Muscle layer of colon (tissue), 2 donors: ENCODE data around the gene DIPK2B.

Experiments
- H3K27ac ChIP-seq: one replicate; pipeline ENCODE4 v1.7.0; 2013; ENCODE audit warnings: low read depth, mild to moderate bottlenecking, low read length, moderate library complexity
- H3K27me3 ChIP-seq, 2 donors: one replicate each; pipeline ENCODE4 v1.7.0; 2013; ENCODE audit warnings: low read length in 2 of 2, mild to moderate bottlenecking in 2 of 2; ENCODE audit not compliant: insufficient read depth in 2 of 2, control insufficient read depth in 1 of 2
- H3K36me3 ChIP-seq: one replicate; pipeline ENCODE4 v1.7.0; 2013; ENCODE audit warnings: mild to moderate bottlenecking, low read length; ENCODE audit not compliant: insufficient read depth
- H3K4me1 ChIP-seq: one replicate; pipeline ENCODE4 v1.7.0; 2013; ENCODE audit warnings: mild to moderate bottlenecking, low read length; ENCODE audit not compliant: insufficient read depth
- H3K4me3 ChIP-seq, 2 donors: one replicate each; pipeline ENCODE4 v1.7.0; 2013; ENCODE audit warnings: low read length in 2 of 2, low read depth in 1 of 2, mild to moderate bottlenecking in 1 of 2, moderate library complexity in 1 of 2
- H3K9ac ChIP-seq: one replicate; pipeline ENCODE4 v1.7.0; 2013; ENCODE audit warnings: low read length
- H3K9me3 ChIP-seq: one replicate; pipeline ENCODE4 v1.7.0; 2013; ENCODE audit warnings: mild to moderate bottlenecking, low read length
- donor health status: abdominal sarcoma.
- donor health status: Adenocarcinoma of cecum.

DIPK2B gene, protein sequence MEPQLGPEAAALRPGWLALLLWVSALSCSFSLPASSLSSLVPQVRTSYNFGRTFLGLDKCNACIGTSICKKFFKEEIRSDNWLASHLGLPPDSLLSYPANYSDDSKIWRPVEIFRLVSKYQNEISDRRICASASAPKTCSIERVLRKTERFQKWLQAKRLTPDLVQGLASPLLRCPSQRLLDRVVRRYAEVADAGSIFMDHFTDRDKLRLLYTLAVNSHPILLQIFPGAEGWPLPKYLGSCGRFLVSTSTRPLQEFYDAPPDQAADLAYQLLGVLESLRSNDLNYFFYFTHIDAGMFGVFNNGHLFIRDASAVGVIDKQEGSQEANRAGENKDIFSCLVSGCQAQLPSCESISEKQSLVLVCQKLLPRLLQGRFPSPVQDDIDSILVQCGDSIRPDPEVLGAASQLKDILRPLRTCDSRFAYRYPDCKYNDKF

GRCh38 chrX:45200741-45201234 lies at the start of gene DIPK2B:
TSS of gene DIPK2B (minus strand) at chrX:45200876. CDS start at chrX:45200826, 50 bp downstream.
- no peak within 1 kb of the TSS for H3K4me3 ChIP-seq
- H3K9ac ChIP-seq = no peak within 1 kb of the TSS
- H3K27ac ChIP-seq = no peak within 1 kb of the TSS
- H3K9me3 ChIP-seq = no peaks in the 10 kb centered on the region
- no peaks in the 10 kb centered on the region for H3K36me3 ChIP-seq
- H3K4me1 ChIP-seq = no peaks in the 10 kb centered on the region
- H3K27me3 ChIP-seq = peaks cover 0 to 13% of the 10 kb centered on the region in 2 donors

- Histone ChIP-seq H3K27me3 (no peaks in the 10 kb centered on the region), H3K9ac (no peak overlapping the region), H3K9me3 (no peaks in the 10 kb centered on the region), H3K27ac (no peak overlapping the region), H3K36me3 (no peaks in the 10 kb centered on the region), H3K4me3 (no peak overlapping the region), H3K4me1 (no peaks in the 10 kb centered on the region)
These were observed 39.6 kb upstream of the DIPK2B start for GRCh38 chrX:45240301-45240700.

GRCh38 chrX:45238489-45238888 lies 37.8 kb upstream of the DIPK2B start:
- Histone ChIP-seq H3K4me3 (no peak overlapping the region), H3K4me1 (no peaks in the 10 kb centered on the region), H3K36me3 (no peaks in the 10 kb centered on the region), H3K27me3 (no peaks in the 10 kb centered on the region), H3K27ac (no peak overlapping the region), H3K9ac (no peak overlapping the region), H3K9me3 (no peaks in the 10 kb centered on the region)

GRCh38 chrX:45233531-45233930 lies 32.9 kb upstream of the DIPK2B start:
- Histone ChIP-seq H3K27me3 (peaks cover 0 to 12% of the 10 kb centered on the region in 2 donors), H3K9me3 (no peaks in the 10 kb centered on the region), H3K4me1 (no peaks in the 10 kb centered on the region), H3K9ac (no peak overlapping the region), H3K36me3 (no peaks in the 10 kb centered on the region), H3K4me3 (no peak overlapping the region), H3K27ac (no peak overlapping the region)

DNA sequence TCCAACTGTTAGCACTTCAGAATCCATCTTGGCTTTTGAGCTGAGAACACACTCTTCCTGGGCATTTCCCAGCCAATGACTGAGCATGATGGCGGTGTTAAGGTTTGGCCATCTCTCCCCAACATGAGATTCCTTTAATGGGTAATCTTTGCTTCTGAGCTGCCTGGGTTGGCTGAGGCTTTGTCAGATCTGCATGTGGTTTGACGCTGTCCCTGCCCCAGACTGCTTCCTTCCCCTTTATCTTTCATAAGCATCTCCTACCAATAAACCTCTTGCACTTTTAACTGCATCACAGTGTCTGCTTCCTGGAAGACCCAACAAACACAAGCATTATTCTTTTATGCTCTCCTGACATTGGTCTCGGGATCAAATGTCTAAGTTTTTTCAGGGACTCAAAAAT lies 31.5 kb upstream of the DIPK2B start:
- Histone ChIP-seq H3K4me3 (no peak overlapping the region), H3K36me3 (no peaks in the 10 kb centered on the region), H3K9ac (no peak overlapping the region), H3K9me3 (no peaks in the 10 kb centered on the region), H3K27ac (no peak overlapping the region), H3K27me3 (peaks cover 0 to 12% of the 10 kb centered on the region in 2 donors), H3K4me1 (no peaks in the 10 kb centered on the region)

DNA sequence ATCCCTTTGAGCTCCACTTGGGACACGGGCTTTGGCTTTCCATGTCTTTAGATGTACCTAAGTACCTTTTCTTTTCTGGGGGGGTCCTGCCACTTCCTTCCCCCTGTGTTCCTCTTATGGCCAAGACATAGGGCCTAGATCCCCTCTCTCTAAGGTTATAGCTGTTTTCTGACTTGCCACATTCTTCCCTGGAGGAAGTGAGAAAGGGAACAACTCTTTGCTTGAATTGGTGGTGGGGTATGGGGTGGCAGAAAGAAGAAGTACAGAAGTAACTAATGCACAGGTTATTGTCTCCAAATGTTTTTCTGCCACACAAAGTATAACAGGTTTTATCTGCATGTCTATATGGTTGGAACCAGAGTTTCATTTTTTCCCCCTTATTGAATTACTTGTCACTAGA lies 29.7 kb upstream of the DIPK2B start:
- H3K27ac ChIP-seq = no peak overlapping the region
- H3K9me3 ChIP-seq = no peaks in the 10 kb centered on the region
- no peak overlapping the region for H3K4me3 ChIP-seq
- H3K9ac ChIP-seq = no peak overlapping the region
- peaks cover 0 to 12% of the 10 kb centered on the region in 2 donors for H3K27me3 ChIP-seq
- no peaks in the 10 kb centered on the region for H3K4me1 ChIP-seq
- H3K36me3 ChIP-seq = no peaks in the 10 kb centered on the region

DNA sequence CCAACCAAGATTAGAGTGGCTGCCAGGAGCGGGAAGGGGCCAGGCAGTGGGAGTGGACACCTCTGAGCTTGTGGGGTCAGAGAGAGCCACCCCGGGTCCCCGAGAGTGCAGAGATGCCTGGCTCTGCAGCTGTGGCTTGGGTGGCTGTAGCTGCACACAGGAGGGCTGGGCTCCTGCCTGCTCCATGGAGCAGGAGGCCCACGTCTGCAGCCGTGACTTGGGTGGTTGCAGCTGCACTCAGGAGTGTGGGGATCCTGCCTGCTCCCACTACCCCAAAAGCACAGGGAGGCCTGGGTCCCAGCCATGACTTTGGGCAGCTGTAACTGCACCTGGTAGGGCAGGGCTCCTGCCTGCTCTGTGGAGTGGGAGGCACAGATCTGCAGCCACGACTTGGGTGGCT lies 28.7 kb upstream of the DIPK2B start:
- H3K9ac ChIP-seq = no peak overlapping the region

GRCh38 chrX:45228126-45228525 lies 27.4 kb upstream of the DIPK2B start:
- no peak overlapping the region for H3K9ac ChIP-seq
- no peaks in the 10 kb centered on the region for H3K36me3 ChIP-seq
- no peaks in the 10 kb centered on the region for H3K9me3 ChIP-seq
- peaks cover 0 to 12% of the 10 kb centered on the region in 2 donors for H3K27me3 ChIP-seq
- H3K4me3 ChIP-seq = no peak overlapping the region
- H3K27ac ChIP-seq = no peak overlapping the region
- no peaks in the 10 kb centered on the region for H3K4me1 ChIP-seq

More for the DNA sequence above, 28.7 kb upstream of the DIPK2B start:
- peaks cover 0 to 12% of the 10 kb centered on the region in 2 donors for H3K27me3 ChIP-seq
- H3K4me1 ChIP-seq = no peaks in the 10 kb centered on the region
- no peak overlapping the region for H3K4me3 ChIP-seq
- no peaks in the 10 kb centered on the region for H3K36me3 ChIP-seq
- H3K9me3 ChIP-seq = no peaks in the 10 kb centered on the region
- no peak overlapping the region for H3K27ac ChIP-seq

DNA sequence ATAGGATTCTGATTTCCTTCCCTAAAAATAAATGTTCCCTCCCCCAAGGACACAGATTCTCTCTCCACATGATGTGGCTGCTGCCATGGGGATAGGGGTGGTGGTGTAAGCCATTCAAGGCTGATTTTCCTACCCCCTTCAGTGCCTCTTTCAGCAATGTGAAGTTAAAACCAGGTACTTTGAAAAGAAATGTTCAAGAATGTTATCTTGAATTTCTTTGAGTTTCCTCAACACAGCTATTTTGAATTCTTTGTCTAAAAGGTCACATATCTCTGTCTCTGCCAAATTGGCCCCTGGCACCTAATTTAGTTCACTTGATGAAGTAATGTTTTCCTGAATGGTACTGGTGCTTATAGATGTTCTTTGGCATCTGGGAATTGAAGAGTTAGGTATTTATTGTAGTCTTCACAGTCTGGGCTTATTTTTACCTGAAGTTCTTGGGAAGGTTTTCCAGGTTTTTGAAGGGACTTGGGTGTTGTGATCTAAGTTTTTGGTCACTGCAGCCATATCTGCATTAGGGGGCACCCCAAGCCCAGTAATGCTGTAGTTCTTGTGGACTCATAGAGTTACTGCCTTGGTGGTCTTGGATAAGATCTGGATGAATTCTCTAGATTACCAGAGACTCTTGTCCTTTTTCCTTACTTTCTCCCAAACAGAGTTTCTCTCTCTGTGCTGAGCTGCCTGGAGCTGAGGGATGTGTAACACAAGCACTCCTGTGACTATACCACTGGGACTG lies 7.6 kb upstream of the DIPK2B start:
- Histone ChIP-seq H3K27me3 (peaks cover 0 to 5% of the 10 kb centered on the region in 2 donors), H3K9ac (no peak overlapping the region), H3K36me3 (no peaks in the 10 kb centered on the region), H3K4me3 (no peak overlapping the region), H3K4me1 (no peaks in the 10 kb centered on the region), H3K9me3 (no peaks in the 10 kb centered on the region), H3K27ac (no peak overlapping the region)

DNA sequence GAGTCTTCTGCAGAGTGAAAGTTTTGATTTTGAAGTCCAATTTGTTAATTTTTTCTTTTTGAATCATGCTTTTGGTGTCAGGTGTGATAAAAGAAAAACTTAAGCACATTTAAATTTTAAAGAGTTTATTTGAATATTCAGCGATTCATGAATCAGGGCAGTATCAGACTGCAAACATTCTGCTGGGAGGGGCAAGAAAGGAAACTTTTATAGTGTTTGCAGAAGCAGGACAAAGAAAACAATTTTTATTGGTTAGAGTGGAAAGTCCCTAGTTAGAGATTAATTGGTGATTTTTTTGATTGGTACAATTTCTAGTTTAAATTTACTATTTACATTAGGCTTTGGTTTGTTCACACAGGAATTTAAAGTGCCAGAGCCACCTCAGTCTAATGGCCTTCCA lies 1.5 kb upstream of the DIPK2B start:
- Histone ChIP-seq H3K36me3 (no peaks in the 10 kb centered on the region), H3K4me3 (no peak overlapping the region), H3K9me3 (no peaks in the 10 kb centered on the region), H3K27ac (no peak overlapping the region), H3K9ac (no peak overlapping the region), H3K27me3 (peaks cover 0 to 13% of the 10 kb centered on the region in 2 donors), H3K4me1 (no peaks in the 10 kb centered on the region)

DNA sequence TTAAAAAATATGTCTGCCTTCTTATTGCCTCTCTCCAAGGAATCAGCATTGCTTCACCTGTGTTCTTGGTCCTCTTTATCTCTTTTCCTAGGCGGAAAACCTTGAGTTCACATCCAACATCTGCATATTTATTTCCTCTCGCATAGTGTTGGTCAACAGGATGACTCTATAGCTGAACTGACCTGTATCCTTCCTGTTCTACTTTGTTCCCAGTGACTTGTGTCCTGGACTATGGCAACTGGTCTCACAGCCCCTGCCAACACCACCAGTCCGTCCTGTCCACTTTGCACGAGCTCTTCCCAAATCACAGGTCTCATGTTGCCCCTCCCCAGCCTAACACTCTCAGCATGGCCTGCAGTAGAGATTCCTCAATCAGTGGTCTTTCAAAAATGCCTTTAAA lies 2.0 kb downstream of the DIPK2B start:
- no peak overlapping the region for H3K27ac ChIP-seq
- no peaks in the 10 kb centered on the region for H3K36me3 ChIP-seq
- no peak overlapping the region for H3K9ac ChIP-seq
- H3K4me1 ChIP-seq = no peaks in the 10 kb centered on the region
- no peak overlapping the region for H3K4me3 ChIP-seq
- H3K9me3 ChIP-seq = no peaks in the 10 kb centered on the region
- peaks cover 0 to 13% of the 10 kb centered on the region in 2 donors for H3K27me3 ChIP-seq
